Measurements from ENCODE around the gene TMEM108.

The TMEM108 gene

DNA sequence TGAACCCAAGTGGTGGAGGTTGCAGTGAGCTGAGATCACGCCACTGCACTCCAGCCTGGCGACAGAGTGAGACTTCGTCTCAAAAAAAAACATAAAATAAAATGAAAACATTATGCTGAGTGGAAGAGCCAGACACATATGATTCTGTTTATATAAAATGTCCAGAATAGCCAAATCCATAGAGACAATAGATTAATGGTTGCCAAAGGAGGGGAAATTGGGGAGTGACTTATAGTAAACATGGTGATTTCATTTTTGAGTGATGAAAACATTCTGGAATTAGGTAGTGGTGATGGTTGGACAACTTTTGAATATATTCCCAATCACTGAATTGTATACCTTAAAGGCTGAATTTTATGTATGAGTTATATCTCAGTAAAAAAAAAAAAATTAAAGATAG, 189.6 kb downstream of the TMEM108 start:
- no peak for TF ChIP-seq EZH2phosphoT487 (IDR thresholded peaks at IDR 0.05; ENCODE audit: borderline replicate concordance, low read length)
- TF ChIP-seq, protein P1, sequence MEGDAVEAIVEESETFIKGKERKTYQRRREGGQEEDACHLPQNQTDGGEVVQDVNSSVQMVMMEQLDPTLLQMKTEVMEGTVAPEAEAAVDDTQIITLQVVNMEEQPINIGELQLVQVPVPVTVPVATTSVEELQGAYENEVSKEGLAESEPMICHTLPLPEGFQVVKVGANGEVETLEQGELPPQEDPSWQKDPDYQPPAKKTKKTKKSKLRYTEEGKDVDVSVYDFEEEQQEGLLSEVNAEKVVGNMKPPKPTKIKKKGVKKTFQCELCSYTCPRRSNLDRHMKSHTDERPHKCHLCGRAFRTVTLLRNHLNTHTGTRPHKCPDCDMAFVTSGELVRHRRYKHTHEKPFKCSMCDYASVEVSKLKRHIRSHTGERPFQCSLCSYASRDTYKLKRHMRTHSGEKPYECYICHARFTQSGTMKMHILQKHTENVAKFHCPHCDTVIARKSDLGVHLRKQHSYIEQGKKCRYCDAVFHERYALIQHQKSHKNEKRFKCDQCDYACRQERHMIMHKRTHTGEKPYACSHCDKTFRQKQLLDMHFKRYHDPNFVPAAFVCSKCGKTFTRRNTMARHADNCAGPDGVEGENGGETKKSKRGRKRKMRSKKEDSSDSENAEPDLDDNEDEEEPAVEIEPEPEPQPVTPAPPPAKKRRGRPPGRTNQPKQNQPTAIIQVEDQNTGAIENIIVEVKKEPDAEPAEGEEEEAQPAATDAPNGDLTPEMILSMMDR (IDR thresholded peaks at IDR 0.05; ENCODE audit: low read depth, low read length, poor library complexity, severe bottlenecking): no peak
- H3K9me2 ChIP-seq (replicated peaks; ENCODE audit: control insufficient read depth, low read length): no peaks in the 10 kb centered on the region
- H3K27me3 ChIP-seq (ENCODE audit: control insufficient read depth, low read length): no peaks in the 10 kb centered on the region
- H3K4me1 ChIP-seq (ENCODE audit: control insufficient read depth, low read length): no peaks in the 10 kb centered on the region
- H3K27ac ChIP-seq (ENCODE audit: low read depth, low read length): no peak overlapping the region
- no peaks in the 10 kb centered on the region for H3K79me2 ChIP-seq (ENCODE audit: control insufficient read depth, low read length)
- no peak overlapping the region for H3K4me2 ChIP-seq (ENCODE audit: low read length)
- no peaks in the 10 kb centered on the region for H3K9me3 ChIP-seq (ENCODE audit: control insufficient read depth, insufficient read depth, low read length)
- no peaks in the 10 kb centered on the region for H3F3A ChIP-seq (ENCODE audit: control insufficient read depth, insufficient read depth)
- no peaks in the 10 kb centered on the region for H3K36me3 ChIP-seq (ENCODE audit: control insufficient read depth, low read length)
- no peak overlapping the region for H3K4me3 ChIP-seq (ENCODE audit: low read length)
- H4K20me1 ChIP-seq (ENCODE audit: control insufficient read depth, insufficient read depth, low read depth, low read length): no peaks in the 10 kb centered on the region

DNA sequence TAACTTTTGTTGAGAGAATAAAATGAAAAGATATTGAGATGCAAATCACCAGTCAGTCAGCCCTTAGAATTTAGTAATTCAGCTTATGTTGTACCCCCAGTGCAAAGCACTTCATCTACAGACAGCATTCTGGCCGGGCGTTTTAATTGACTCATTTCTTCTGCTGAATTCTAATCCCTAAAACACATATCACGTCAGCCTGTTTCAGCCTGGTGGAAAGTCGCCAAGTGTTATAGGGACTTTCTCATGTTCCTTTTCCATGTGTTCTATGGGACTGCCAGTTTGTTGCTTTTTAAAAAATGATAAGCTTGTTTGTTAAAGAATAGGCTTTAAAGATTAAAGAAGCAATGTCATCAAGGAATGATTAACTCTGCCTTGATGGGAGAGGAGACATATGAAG, 192.0 kb downstream of the TMEM108 start:
- H3K27me3 ChIP-seq (ENCODE audit: control insufficient read depth, low read length): no peaks in the 10 kb centered on the region
- no peaks in the 10 kb centered on the region for H3F3A ChIP-seq (ENCODE audit: control insufficient read depth, insufficient read depth)
- H4K20me1 ChIP-seq (ENCODE audit: control insufficient read depth, insufficient read depth, low read depth, low read length): no peaks in the 10 kb centered on the region
- no peaks in the 10 kb centered on the region for H3K9me2 ChIP-seq (replicated peaks; ENCODE audit: control insufficient read depth, low read length)
- H3K36me3 ChIP-seq (ENCODE audit: control insufficient read depth, low read length): no peaks in the 10 kb centered on the region
- TF ChIP-seq EZH2phosphoT487 (IDR thresholded peaks at IDR 0.05; ENCODE audit: borderline replicate concordance, low read length): no peak
- TF ChIP-seq, protein P1 (IDR thresholded peaks at IDR 0.05; ENCODE audit: low read depth, low read length, poor library complexity, severe bottlenecking): no peak
- no peak overlapping the region for H3K27ac ChIP-seq (ENCODE audit: low read depth, low read length)
- H3K4me1 ChIP-seq (ENCODE audit: control insufficient read depth, low read length): no peaks in the 10 kb centered on the region
- no peaks in the 10 kb centered on the region for H3K9me3 ChIP-seq (ENCODE audit: control insufficient read depth, insufficient read depth, low read length)
- no peak overlapping the region for H3K4me2 ChIP-seq (ENCODE audit: low read length)
- H3K4me3 ChIP-seq (ENCODE audit: low read length): no peak overlapping the region
- H3K79me2 ChIP-seq (ENCODE audit: control insufficient read depth, low read length): no peaks in the 10 kb centered on the region

DNA sequence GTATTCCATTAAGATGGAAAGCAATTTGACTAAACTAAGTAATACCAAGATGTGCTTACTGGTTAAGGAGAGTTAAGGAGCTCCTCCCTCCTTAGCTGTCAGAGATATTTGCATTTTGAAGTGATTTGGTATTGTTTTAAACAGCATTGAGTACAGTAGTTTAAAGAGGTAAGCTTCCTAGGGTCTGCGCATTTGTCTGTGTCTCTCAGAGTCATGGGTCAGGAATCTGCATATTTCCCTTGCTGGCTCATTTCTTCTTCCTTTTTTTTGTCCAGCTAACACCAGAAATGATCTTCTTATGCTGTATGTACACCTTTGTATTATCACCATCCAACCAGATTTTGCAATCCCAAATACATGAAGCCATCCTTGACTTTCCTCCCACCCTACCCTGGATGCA, 198.7 kb downstream of the TMEM108 start:
- no peak overlapping the region for H3K27ac ChIP-seq (ENCODE audit: low read depth, low read length)
- H3F3A ChIP-seq (ENCODE audit: control insufficient read depth, insufficient read depth): no peaks in the 10 kb centered on the region
- no peaks in the 10 kb centered on the region for H3K9me3 ChIP-seq (ENCODE audit: control insufficient read depth, insufficient read depth, low read length)
- no peak overlapping the region for H3K4me3 ChIP-seq (ENCODE audit: low read length)
- H4K20me1 ChIP-seq (ENCODE audit: control insufficient read depth, insufficient read depth, low read depth, low read length): no peaks in the 10 kb centered on the region
- H3K4me2 ChIP-seq (ENCODE audit: low read length): no peak overlapping the region
- H3K4me1 ChIP-seq (ENCODE audit: control insufficient read depth, low read length): no peaks in the 10 kb centered on the region
- TF ChIP-seq, protein P1 (IDR thresholded peaks at IDR 0.05; ENCODE audit: low read depth, low read length, poor library complexity, severe bottlenecking): no peak
- no peak for TF ChIP-seq EZH2phosphoT487 (IDR thresholded peaks at IDR 0.05; ENCODE audit: borderline replicate concordance, low read length)
- H3K79me2 ChIP-seq (ENCODE audit: control insufficient read depth, low read length): no peaks in the 10 kb centered on the region
- no peaks in the 10 kb centered on the region for H3K27me3 ChIP-seq (ENCODE audit: control insufficient read depth, low read length)
- no peaks in the 10 kb centered on the region for H3K36me3 ChIP-seq (ENCODE audit: control insufficient read depth, low read length)
- H3K9me2 ChIP-seq (replicated peaks; ENCODE audit: control insufficient read depth, low read length): no peaks in the 10 kb centered on the region

DNA sequence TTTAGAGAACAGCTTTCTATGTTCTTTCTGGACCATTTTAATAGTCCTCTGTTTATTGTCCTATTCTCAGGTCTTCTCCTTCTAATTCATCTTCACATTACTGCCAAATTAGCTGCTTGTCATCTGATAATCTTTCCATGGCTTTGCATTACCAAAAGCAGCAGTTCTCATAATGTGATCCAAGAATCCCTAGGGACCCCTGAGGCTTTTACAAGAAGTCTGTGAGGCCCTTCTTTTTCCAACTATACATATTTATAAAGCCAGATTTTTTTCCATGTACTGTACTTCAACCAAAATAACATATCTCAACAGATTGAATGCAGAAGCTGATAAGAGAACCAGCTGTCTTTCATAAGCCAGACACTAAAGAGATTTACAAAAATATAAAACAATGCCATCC, 199.2 kb downstream of the TMEM108 start:
- Histone ChIP-seq H3K27ac (ENCODE audit: low read depth, low read length) (no peak overlapping the region), H3K9me2 (replicated peaks; ENCODE audit: control insufficient read depth, low read length) (no peaks in the 10 kb centered on the region), H3K9me3 (ENCODE audit: control insufficient read depth, insufficient read depth, low read length) (no peaks in the 10 kb centered on the region), H3K4me3 (ENCODE audit: low read length) (no peak overlapping the region), H3K36me3 (ENCODE audit: control insufficient read depth, low read length) (no peaks in the 10 kb centered on the region), H3K4me2 (ENCODE audit: low read length) (no peak overlapping the region), H3F3A (ENCODE audit: control insufficient read depth, insufficient read depth) (no peaks in the 10 kb centered on the region), H3K4me1 (ENCODE audit: control insufficient read depth, low read length) (no peaks in the 10 kb centered on the region), H4K20me1 (ENCODE audit: control insufficient read depth, insufficient read depth, low read depth, low read length) (no peaks in the 10 kb centered on the region), H3K79me2 (ENCODE audit: control insufficient read depth, low read length) (no peaks in the 10 kb centered on the region), H3K27me3 (ENCODE audit: control insufficient read depth, low read length) (no peaks in the 10 kb centered on the region)
- no peak for TF ChIP-seq EZH2phosphoT487 (IDR thresholded peaks at IDR 0.05; ENCODE audit: borderline replicate concordance, low read length)
- TF ChIP-seq, protein P1 (IDR thresholded peaks at IDR 0.05; ENCODE audit: low read depth, low read length, poor library complexity, severe bottlenecking): no peak
